ENCODE data around the gene SMAD2. TPM values are rescaled to one million over a fixed set of nuclear protein-coding genes. Genes with fewer than 3 reads are reported as not detected.

The SMAD2 gene
- total RNA-seq, 1 experiment from 2014 or later, result 25.5 TPM

GRCh38 chr18:47975105-47975504 is 44.6 kb upstream of the SMAD2 start:
- H3K9me3 ChIP-seq (ENCODE audit: low read length), result no peaks in the 10 kb centered on the region
- BruUV-seq (replicated peaks), result no TSS peak
- no peaks in the 10 kb centered on the region for H3K9me2 ChIP-seq (replicated peaks; ENCODE audit: low read length)
- ChIA-PET CTCF (no interaction called here), POLR2A (ENCODE audit: unreplicated experiment) (no interaction called here)
- no peaks in the 10 kb centered on the region for H3K79me2 ChIP-seq (ENCODE audit: low read length)
- TF ChIP-seq CTCF (conservative IDR thresholded peaks at IDR 0.05; ENCODE audit: low read depth, low read length), result no peak
- no peak for TF ChIP-seq EZH2 (IDR thresholded peaks at IDR 0.05; ENCODE audit: low read length, unreplicated experiment)
- TF ChIP-seq EZH2phosphoT487 (IDR thresholded peaks at IDR 0.05; ENCODE audit: borderline replicate concordance, low read length), result no peak
- ATAC-seq (no peak), DNase-seq (no peak)
- no peaks in the 10 kb centered on the region for H3K27me3 ChIP-seq (ENCODE audit: low read length)
- H3K4me2 ChIP-seq (ENCODE audit: low read length), result no peak overlapping the region
- no peaks in the 10 kb centered on the region for H3F3A ChIP-seq (ENCODE audit: low read length, unreplicated experiment)
- no peak overlapping the region for H2AFZ ChIP-seq (ENCODE audit: low read length)
- H3K27ac ChIP-seq (ENCODE audit: low read length), result no peak overlapping the region
- H3K9ac ChIP-seq (ENCODE audit: low read length), result no peak overlapping the region
- no peaks in the 10 kb centered on the region for H3K36me3 ChIP-seq (ENCODE audit: low read depth, low read length)
- no peaks in the 10 kb centered on the region for H3K4me1 ChIP-seq (ENCODE audit: insufficient read depth, low read length)
- H4K20me1 ChIP-seq (ENCODE audit: low read length), result no peaks in the 10 kb centered on the region
- H3K4me3 ChIP-seq (ENCODE audit: low read length), result no peak overlapping the region
- intact Hi-C loops (cut with micrococcal nuclease), result no loop called here

- H3K4me1 ChIP-seq (ENCODE audit: insufficient read depth, low read length), result no peaks in the 10 kb centered on the region
- no peaks in the 10 kb centered on the region for H3K9me2 ChIP-seq (replicated peaks; ENCODE audit: low read length)
- no peak overlapping the region for H3K27ac ChIP-seq (ENCODE audit: low read length)
- H2AFZ ChIP-seq (ENCODE audit: low read length), result no peak overlapping the region
- H3K36me3 ChIP-seq (ENCODE audit: low read depth, low read length), result no peaks in the 10 kb centered on the region
- BruUV-seq (replicated peaks), result no TSS peak
- no peaks in the 10 kb centered on the region for H4K20me1 ChIP-seq (ENCODE audit: low read length)
- CTCF ChIA-PET, result no interaction called here
- no peaks in the 10 kb centered on the region for H3K79me2 ChIP-seq (ENCODE audit: low read length)
- no peaks in the 10 kb centered on the region for H3K27me3 ChIP-seq (ENCODE audit: low read length)
- TF ChIP-seq CTCF (conservative IDR thresholded peaks at IDR 0.05; ENCODE audit: low read depth, low read length), result no peak
- TF ChIP-seq EZH2 (IDR thresholded peaks at IDR 0.05; ENCODE audit: low read length, unreplicated experiment), result no peak
- TF ChIP-seq EZH2phosphoT487 (IDR thresholded peaks at IDR 0.05; ENCODE audit: borderline replicate concordance, low read length), result no peak
- no peak overlapping the region for H3K9ac ChIP-seq (ENCODE audit: low read length)
- ATAC-seq, result no peak
- DNase-seq, result no peak
- no peaks in the 10 kb centered on the region for H3K9me3 ChIP-seq (ENCODE audit: low read length)
- intact Hi-C loops (cut with micrococcal nuclease), result no loop called here
- H3K4me2 ChIP-seq (ENCODE audit: low read length), result no peak overlapping the region
- no peaks in the 10 kb centered on the region for H3F3A ChIP-seq (ENCODE audit: low read length, unreplicated experiment)
- H3K4me3 ChIP-seq (ENCODE audit: low read length), result no peak overlapping the region
- POLR2A ChIA-PET (ENCODE audit: unreplicated experiment), result no interaction called here
These were observed 40.4 kb upstream of the SMAD2 start for GRCh38 chr18:47970664-47971531.

GRCh38 chr18:47969816-47970215 is 39.4 kb upstream of the SMAD2 start:
- Histone ChIP-seq H3K4me2 (ENCODE audit: low read length) (no peak overlapping the region), H2AFZ (ENCODE audit: low read length) (no peak overlapping the region), H3F3A (ENCODE audit: low read length, unreplicated experiment) (no peaks in the 10 kb centered on the region), H3K9me3 (ENCODE audit: low read length) (no peaks in the 10 kb centered on the region), H3K9me2 (replicated peaks; ENCODE audit: low read length) (no peaks in the 10 kb centered on the region), H3K4me3 (ENCODE audit: low read length) (no peak overlapping the region), H3K27ac (ENCODE audit: low read length) (no peak overlapping the region), H3K36me3 (ENCODE audit: low read depth, low read length) (no peaks in the 10 kb centered on the region), H3K27me3 (ENCODE audit: low read length) (no peaks in the 10 kb centered on the region), H3K4me1 (ENCODE audit: insufficient read depth, low read length) (no peaks in the 10 kb centered on the region), H3K79me2 (ENCODE audit: low read length) (no peaks in the 10 kb centered on the region), H3K9ac (ENCODE audit: low read length) (no peak overlapping the region), H4K20me1 (ENCODE audit: low read length) (no peaks in the 10 kb centered on the region)
- no peak for TF ChIP-seq CTCF (conservative IDR thresholded peaks at IDR 0.05; ENCODE audit: low read depth, low read length)
- no peak for TF ChIP-seq EZH2 (IDR thresholded peaks at IDR 0.05; ENCODE audit: low read length, unreplicated experiment)
- no peak for TF ChIP-seq EZH2phosphoT487 (IDR thresholded peaks at IDR 0.05; ENCODE audit: borderline replicate concordance, low read length)
- POLR2A ChIA-PET (ENCODE audit: unreplicated experiment), result no interaction called here
- ATAC-seq (no peak), DNase-seq (no peak)
- intact Hi-C loops (cut with micrococcal nuclease), result no loop called here
- CTCF ChIA-PET, result no interaction called here
- no TSS peak for BruUV-seq (replicated peaks)
